IMR-90 (cell line): ENCODE measurements around the gene CEP128. TPM values are rescaled to one million over a fixed set of nuclear protein-coding genes. Genes with fewer than 3 reads are reported as not detected.

Experiments
- ATAC-seq: fragments of 200-7000 bp; cut with Tn5 transposase; 2 replicates; pipeline ENCODE4 v1.9.1; 2020; ENCODE audit warnings: low read depth, mild to moderate bottlenecking, moderate library complexity
- BruUV-seq: library from RNA; stranded (reverse); fragments of 400-500 nt; replicated peaks from 2 replicates; lab custom pipeline; 2021; lab: Mats Ljungman, UMichigan
- CTCF ChIA-PET: fragments of 300-600 bp; formaldehyde crosslinking; extraction: SDS; loops from one replicate; lab custom pipeline; 2021; ENCODE audit warnings: antibody characterized with exemption; lab: Yijun Ruan, JAX
- POLR2A ChIA-PET: fragments of 300-600 bp; sonication (Branson Sonifier 250); formaldehyde crosslinking; loops from one replicate; lab custom pipeline; 2022; ENCODE audit warnings: antibody characterized with exemption; ENCODE audit not compliant: unreplicated experiment; lab: Charles Lee
- DNase-seq: peaks from one replicate; pipeline ENCODE4 v3.0.0; 2013
- H2AFZ ChIP-seq: replicated peaks from 2 replicates; pipeline ENCODE3; 2013; ENCODE audit warnings: low read length, mild to moderate bottlenecking; ENCODE audit not compliant: poor library complexity
- H2AK5ac ChIP-seq: 2 replicates; pipeline ENCODE4 v1.6.1; 2013; ENCODE audit warnings: low read depth, low read length, inconsistent platforms
- H2AK9ac ChIP-seq: replicated peaks from 2 replicates; pipeline ENCODE3; 2013; ENCODE audit warnings: mild to moderate bottlenecking, low read depth, low read length, moderate library complexity; ENCODE audit not compliant: poor library complexity
- H2BK120ac ChIP-seq: 2 replicates; pipeline ENCODE4 v1.6.1; 2013; ENCODE audit warnings: low read depth, low read length, inconsistent platforms
- H2BK15ac ChIP-seq: 3 replicates; pipeline ENCODE4 v1.6.1; 2013; ENCODE audit warnings: low read depth, low read length, inconsistent platforms
- H2BK20ac ChIP-seq: 2 replicates; pipeline ENCODE4 v1.6.1; 2013; ENCODE audit warnings: low read depth, mild to moderate bottlenecking, inconsistent platforms, low read length, moderate library complexity
- H2BK5ac ChIP-seq: 2 replicates; pipeline ENCODE4 v1.6.1; 2013; ENCODE audit warnings: mild to moderate bottlenecking, low read depth, low read length, inconsistent platforms; ENCODE audit not compliant: poor library complexity, severe bottlenecking
- H3K14ac ChIP-seq: replicated peaks from 2 replicates; pipeline ENCODE4 v1.6.1; 2013; ENCODE audit warnings: low read depth, low read length, inconsistent platforms
- H3K18ac ChIP-seq: 2 replicates; pipeline ENCODE4 v1.6.1; 2013; ENCODE audit warnings: low read depth, low read length, control low read depth
- H3K23ac ChIP-seq: 2 replicates; pipeline ENCODE4 v1.6.1; 2013; ENCODE audit warnings: low read depth, low read length, inconsistent platforms
- H3K27ac ChIP-seq: 2 replicates; pipeline ENCODE4 v1.5.1; 2013; ENCODE audit warnings: mild to moderate bottlenecking, control low read depth, low read length; ENCODE audit not compliant: insufficient read depth
- H3K27me3 ChIP-seq: 2 replicates; pipeline ENCODE4 v1.6.1; 2013; ENCODE audit warnings: low read length; ENCODE audit not compliant: control insufficient read depth, insufficient read depth
- H3K36me3 ChIP-seq: 2 replicates; pipeline ENCODE4 v1.6.1; 2013; ENCODE audit warnings: low read length, mixed read lengths; ENCODE audit not compliant: control insufficient read depth, insufficient read depth
- H3K4ac ChIP-seq: 2 replicates; pipeline ENCODE4 v1.6.1; 2013; ENCODE audit warnings: low read depth, low read length, inconsistent platforms
- H3K4me1 ChIP-seq: 2 replicates; pipeline ENCODE4 v1.6.1; 2013; ENCODE audit warnings: low read length, mixed read lengths; ENCODE audit not compliant: control insufficient read depth, insufficient read depth
- H3K4me2 ChIP-seq: 2 replicates; pipeline ENCODE4 v1.6.1; 2013; ENCODE audit warnings: low read depth, mild to moderate bottlenecking, control low read depth, low read length, moderate library complexity
- H3K4me3 ChIP-seq: 2 replicates; pipeline ENCODE4 v1.5.1; 2013; ENCODE audit warnings: low read depth, mild to moderate bottlenecking, control low read depth, low read length, moderate library complexity; ENCODE audit not compliant: insufficient read depth
- H3K56ac ChIP-seq: 2 replicates; pipeline ENCODE4 v1.6.1; 2013; ENCODE audit warnings: low read length, inconsistent platforms; ENCODE audit not compliant: insufficient read depth; ENCODE audit errors: extremely low read depth
- H3K79me1 ChIP-seq, 2 experiments: 2 replicates each; pipeline ENCODE4 v1.6.1; 2013; ENCODE audit warnings: low read length in 2 of 2, inconsistent platforms in 1 of 2, low read depth in 1 of 2
- H3K9ac ChIP-seq: 2 replicates; pipeline ENCODE4 v1.6.1; 2013; ENCODE audit warnings: low read depth, low read length, control low read depth
- H3K9me1 ChIP-seq: 2 replicates; pipeline ENCODE4 v1.6.1; 2013; ENCODE audit warnings: low read length, inconsistent platforms; ENCODE audit not compliant: insufficient read depth
- H3K9me3 ChIP-seq: 2 replicates; pipeline ENCODE4 v1.6.1; 2013; ENCODE audit warnings: low read length; ENCODE audit not compliant: control insufficient read depth, insufficient read depth
- H4K20me1 ChIP-seq: 2 replicates; pipeline ENCODE4 v1.6.1; 2013; ENCODE audit warnings: low read length, inconsistent platforms; ENCODE audit not compliant: insufficient read depth
- H4K5ac ChIP-seq: 2 replicates; pipeline ENCODE4 v1.6.1; 2013; ENCODE audit warnings: mild to moderate bottlenecking, low read depth, low read length, control low read depth
- H4K8ac ChIP-seq, 2 experiments: 2 replicates each; pipeline ENCODE4 v1.6.1; 2013; ENCODE audit warnings: low read depth in 2 of 2, low read length in 2 of 2, control low read depth in 1 of 2, inconsistent platforms in 1 of 2
- H4K91ac ChIP-seq: 2 replicates; pipeline ENCODE4 v1.6.1; 2013; ENCODE audit warnings: low read depth, low read length, inconsistent platforms; ENCODE audit not compliant: insufficient read depth
- CEBPB ChIP-seq: IDR thresholded peaks from 2 replicates; pipeline ENCODE4 v1.6.1; 2012; ENCODE audit warnings: low read depth, low read length, improper control_type of control experiment
- CHD1 ChIP-seq: IDR thresholded peaks from 2 replicates; pipeline ENCODE4 v1.6.1; 2012; ENCODE audit warnings: low read depth, low read length, improper control_type of control experiment
- FOS ChIP-seq: fragments of 150-350 bp; IDR thresholded peaks from 2 replicates; pipeline ENCODE4 v1.6.1; 2016; ENCODE audit warnings: low read depth, low read length
- MAZ ChIP-seq: IDR thresholded peaks from 2 replicates; pipeline ENCODE4 v1.6.1; 2012; ENCODE audit warnings: low read depth, mild to moderate bottlenecking, low read length, improper control_type of control experiment, moderate library complexity, borderline replicate concordance
- MXI1 ChIP-seq: IDR thresholded peaks from 2 replicates; pipeline ENCODE4 v1.6.1; 2012; ENCODE audit warnings: low read depth, mild to moderate bottlenecking, low read length, moderate library complexity, borderline replicate concordance
- POLR2A ChIP-seq: IDR thresholded peaks from 2 replicates; pipeline ENCODE4 v1.6.1; 2012; ENCODE audit warnings: mild to moderate bottlenecking, low read depth, low read length
- RCOR1 ChIP-seq: IDR thresholded peaks from 2 replicates; pipeline ENCODE4 v1.6.1; 2012; ENCODE audit warnings: mild to moderate bottlenecking, low read length, improper control_type of control experiment; ENCODE audit not compliant: insufficient replicate concordance
- RFX5 ChIP-seq: IDR thresholded peaks from 2 replicates; pipeline ENCODE4 v1.8.0; 2012; ENCODE audit warnings: low read depth, mild to moderate bottlenecking, low read length, moderate library complexity
- dilution Hi-C: fragments of 300-500 bp; cut with HindIII; formaldehyde crosslinking; loops from one replicate; pipeline ENCODE4 v1.14.3; 2018; ENCODE audit warnings: low sequenced_read_pairs; ENCODE audit not compliant: unreplicated experiment
- in situ Hi-C: fragments of 300-500 bp; cut with MboI; formaldehyde crosslinking; loops from 3 replicates; pipeline ENCODE4 v1.14.3; 2019; ENCODE audit warnings: low sequenced_read_pairs, inconsistent platforms, mixed read lengths
- intact Hi-C: fragments of 100-400 bp; cut with micrococcal nuclease; formaldehyde crosslinking; loops from 2 replicates; pipeline ENCODE4 v1.10.0; 2022
- polyA plus RNA-seq, 3 experiments: library from polyadenylated mRNA; depleted of rRNA; stranded (reverse); fragments of >200 nt; gene quantifications; 2 replicates each; pipeline ENCODE4 v1.2.3, GENCODE V29; 2012; ENCODE audit warnings: low replicate concordance in 1 of 3
- total RNA-seq: library from RNA; depleted of rRNA; stranded (reverse); fragments of >200 nt; gene quantifications from 2 replicates; pipeline ENCODE4 v1.2.3, GENCODE V29; 2012
- TF ChIP-seq, protein P1 (sequence below): fragments of 150-350 bp; IDR thresholded peaks from 2 replicates; pipeline ENCODE4 v1.6.1; 2017; ENCODE audit warnings: mild to moderate bottlenecking, antibody characterized with exemption, low read length, low read depth

The CEP128 gene
- total and polyA plus RNA-seq, 2 of the 4 experiments (the other 2 are of a cell fraction), result 1.9 to 5.7 TPM

DNA sequence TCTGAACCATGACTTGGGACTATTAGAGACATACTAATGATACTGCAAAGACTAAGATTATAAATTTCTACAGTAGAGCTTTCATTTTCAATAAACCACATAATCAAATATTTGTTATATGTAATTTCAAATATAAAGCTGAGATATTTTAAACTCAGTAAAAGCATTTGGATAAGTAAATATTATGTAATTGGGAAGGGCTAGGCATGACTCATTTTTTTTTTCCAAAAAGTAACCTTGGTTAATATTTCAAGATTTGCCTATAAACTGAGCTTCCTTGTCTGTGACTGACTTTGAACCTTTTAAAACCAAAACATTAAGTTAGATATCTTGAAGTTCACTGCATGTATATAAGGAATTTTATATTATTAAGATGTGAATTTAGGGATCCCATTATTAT, 332.5 kb downstream of the CEP128 start:
- in situ Hi-C loops (loop anchor here (25.0 kb wide), 1 partner anchor 547 kb away; no protein-coding TSS in a partner anchor), dilution Hi-C loops (no loop called here), intact Hi-C loops (no loop called here)
- Histone ChIP-seq H4K91ac (peak overlapping the region; percentile 71; the same call in 1 of the 2 replicates), H3K9me1 (no peaks in the 10 kb centered on the region; the same call in 1 of the 2 replicates), H2BK5ac (no peak overlapping the region), H3K4me1 (no peaks in the 10 kb centered on the region), H3K36me3 (no peaks in the 10 kb centered on the region), H3K23ac (no peak overlapping the region), H2BK15ac (peak overlapping the region; percentile 91; the same call in 1 of the 3 replicates), H3K4me3 (no peak overlapping the region), H3K27ac (no peak overlapping the region; the same call in 1 of the 2 replicates), H2BK120ac (peak overlapping the region; percentile 72), H4K5ac (no peak overlapping the region), H3K56ac (0 out of 2 replicates have a peak overlapping the region, but pooled peaks have one; percentile 35), H2AK5ac (peak overlapping the region; percentile 72; the same call in 1 of the 2 replicates), H3K18ac (no peak overlapping the region), H3K9me3 (no peaks in the 10 kb centered on the region), H2AK9ac (no peak overlapping the region), H3K4me2 (no peak overlapping the region), H4K8ac (peak overlapping the region in 1 of 2 experiments; percentile 63; a peak in 2 of 4 replicates), H4K20me1 (no peaks in the 10 kb centered on the region), H3K79me1 (no peaks in the 10 kb centered on the region), H2AFZ (no peak overlapping the region), H3K4ac (peak overlapping the region; percentile 69), H3K9ac (no peak overlapping the region), H2BK20ac (no peak overlapping the region), H3K27me3 (no peaks in the 10 kb centered on the region), H3K14ac (0 out of 2 replicates have a peak overlapping the region, but pooled peaks have one; percentile 44)
- DNase-seq (no peak), ATAC-seq (no peak)
- no TSS peak for BruUV-seq
- TF ChIP-seq RCOR1 (no peak), RFX5 (no peak), MAZ (no peak), CHD1 (no peak), MXI1 (no peak), FOS (no peak), CEBPB (no peak), POLR2A (no peak)
- TF ChIP-seq, protein P1, sequence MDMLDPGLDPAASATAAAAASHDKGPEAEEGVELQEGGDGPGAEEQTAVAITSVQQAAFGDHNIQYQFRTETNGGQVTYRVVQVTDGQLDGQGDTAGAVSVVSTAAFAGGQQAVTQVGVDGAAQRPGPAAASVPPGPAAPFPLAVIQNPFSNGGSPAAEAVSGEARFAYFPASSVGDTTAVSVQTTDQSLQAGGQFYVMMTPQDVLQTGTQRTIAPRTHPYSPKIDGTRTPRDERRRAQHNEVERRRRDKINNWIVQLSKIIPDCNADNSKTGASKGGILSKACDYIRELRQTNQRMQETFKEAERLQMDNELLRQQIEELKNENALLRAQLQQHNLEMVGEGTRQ, result no peak
- POLR2A ChIA-PET, result no interaction called here
- CTCF ChIA-PET, result no interaction called here
